ENCODE results near the gene PRKN. TPM values are rescaled to one million over a fixed set of nuclear protein-coding genes. Genes with fewer than 3 reads are reported as not detected.

The PRKN gene
- total and polyA plus RNA-seq, 2 experiments from 2014 or later = 11.7 to 28.1 TPM

- no peak overlapping the region for H3K27ac ChIP-seq
- H3K4me3 ChIP-seq = no peak overlapping the region
- no peaks in the 10 kb centered on the region for H3K27me3 ChIP-seq
- DNase-seq (ENCODE audit: low read depth in 1 of 2, low spot score in 1 of 2) = no peak
- no peaks in the 10 kb centered on the region for H3K9me3 ChIP-seq (ENCODE audit: low read depth)
- H3K36me3 ChIP-seq = no peaks in the 10 kb centered on the region
- H3K4me1 ChIP-seq (ENCODE audit: low read depth) = no peaks in the 10 kb centered on the region
- TF ChIP-seq CTCF (IDR thresholded peaks at IDR 0.05; ENCODE audit: low read depth, low read length) = no peak
Measured at GRCh38 chr6:162217058-162217457, 510.5 kb downstream of the PRKN start.

GRCh38 chr6:162211777-162212176 is 515.8 kb downstream of the PRKN start:
- H3K4me3 ChIP-seq = no peak overlapping the region
- no peaks in the 10 kb centered on the region for H3K4me1 ChIP-seq (ENCODE audit: low read depth)
- no peaks in the 10 kb centered on the region for H3K9me3 ChIP-seq (ENCODE audit: low read depth)
- H3K36me3 ChIP-seq = no peaks in the 10 kb centered on the region
- no peak for TF ChIP-seq CTCF (IDR thresholded peaks at IDR 0.05; ENCODE audit: low read depth, low read length)
- H3K27me3 ChIP-seq = no peaks in the 10 kb centered on the region
- DNase-seq (ENCODE audit: low read depth in 1 of 2, low spot score in 1 of 2) = peak in 1 of 2 donors; percentile 8
- no peak overlapping the region for H3K27ac ChIP-seq

GRCh38 chr6:162211022-162211421 is 516.5 kb downstream of the PRKN start:
- Histone ChIP-seq H3K9me3 (ENCODE audit: low read depth) (no peaks in the 10 kb centered on the region), H3K4me1 (ENCODE audit: low read depth) (no peaks in the 10 kb centered on the region), H3K4me3 (no peak overlapping the region), H3K27ac (no peak overlapping the region), H3K27me3 (no peaks in the 10 kb centered on the region), H3K36me3 (no peaks in the 10 kb centered on the region)
- no peak for TF ChIP-seq CTCF (IDR thresholded peaks at IDR 0.05; ENCODE audit: low read depth, low read length)
- DNase-seq (ENCODE audit: low read depth in 1 of 2, low spot score in 1 of 2) = no peak

GRCh38 chr6:162203287-162203686 is 524.3 kb downstream of the PRKN start:
- DNase-seq (ENCODE audit: low read depth in 1 of 2, low spot score in 1 of 2) = no peak
- Histone ChIP-seq H3K27ac (no peak overlapping the region), H3K9me3 (ENCODE audit: low read depth) (no peaks in the 10 kb centered on the region), H3K4me3 (no peak overlapping the region), H3K36me3 (no peaks in the 10 kb centered on the region), H3K27me3 (no peaks in the 10 kb centered on the region), H3K4me1 (ENCODE audit: low read depth) (no peaks in the 10 kb centered on the region)
- TF ChIP-seq CTCF (IDR thresholded peaks at IDR 0.05; ENCODE audit: low read depth, low read length) = no peak

- no peak for DNase-seq (ENCODE audit: low read depth in 1 of 2, low spot score in 1 of 2)
- no peaks in the 10 kb centered on the region for H3K27me3 ChIP-seq
- no peaks in the 10 kb centered on the region for H3K9me3 ChIP-seq (ENCODE audit: low read depth)
- TF ChIP-seq CTCF (IDR thresholded peaks at IDR 0.05; ENCODE audit: low read depth, low read length) = no peak
- H3K4me1 ChIP-seq (ENCODE audit: low read depth) = no peaks in the 10 kb centered on the region
- H3K4me3 ChIP-seq = no peak overlapping the region
- no peak overlapping the region for H3K27ac ChIP-seq
- H3K36me3 ChIP-seq = no peaks in the 10 kb centered on the region
Measured at GRCh38 chr6:162200945-162201690, 526.4 kb downstream of the PRKN start.
